GM11168 (cell line): ENCODE measurements around the gene MYO5C.

ENCODE experiments used
- in situ Hi-C: fragments of 300-500 bp; cut with MboI; formaldehyde crosslinking; loops from one replicate; pipeline ENCODE4 v1.12.0; 2022; ENCODE audit warnings: low sequenced_read_pairs; ENCODE audit not compliant: unreplicated experiment

MYO5C gene

DNA sequence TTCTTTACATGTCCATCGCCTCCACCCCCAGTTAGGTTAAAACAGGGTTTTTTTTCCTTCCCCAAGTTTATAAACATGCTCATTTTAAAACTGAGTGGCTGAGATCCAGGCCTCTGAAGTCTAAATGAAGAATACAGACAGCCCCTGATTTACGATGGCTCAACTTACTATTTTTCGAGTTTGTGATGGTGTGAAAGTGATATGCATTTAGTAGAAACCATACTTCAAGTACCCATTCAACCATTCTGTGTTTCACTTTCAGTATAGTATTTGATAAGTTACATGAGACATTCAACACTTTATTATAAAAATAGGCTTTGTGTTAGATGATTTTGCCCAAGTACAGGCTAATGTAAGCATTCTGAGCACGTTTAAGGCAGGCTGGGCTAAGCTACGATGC is 73.9 kb downstream of the MYO5C start:
- in situ Hi-C loops: no loop called here

DNA sequence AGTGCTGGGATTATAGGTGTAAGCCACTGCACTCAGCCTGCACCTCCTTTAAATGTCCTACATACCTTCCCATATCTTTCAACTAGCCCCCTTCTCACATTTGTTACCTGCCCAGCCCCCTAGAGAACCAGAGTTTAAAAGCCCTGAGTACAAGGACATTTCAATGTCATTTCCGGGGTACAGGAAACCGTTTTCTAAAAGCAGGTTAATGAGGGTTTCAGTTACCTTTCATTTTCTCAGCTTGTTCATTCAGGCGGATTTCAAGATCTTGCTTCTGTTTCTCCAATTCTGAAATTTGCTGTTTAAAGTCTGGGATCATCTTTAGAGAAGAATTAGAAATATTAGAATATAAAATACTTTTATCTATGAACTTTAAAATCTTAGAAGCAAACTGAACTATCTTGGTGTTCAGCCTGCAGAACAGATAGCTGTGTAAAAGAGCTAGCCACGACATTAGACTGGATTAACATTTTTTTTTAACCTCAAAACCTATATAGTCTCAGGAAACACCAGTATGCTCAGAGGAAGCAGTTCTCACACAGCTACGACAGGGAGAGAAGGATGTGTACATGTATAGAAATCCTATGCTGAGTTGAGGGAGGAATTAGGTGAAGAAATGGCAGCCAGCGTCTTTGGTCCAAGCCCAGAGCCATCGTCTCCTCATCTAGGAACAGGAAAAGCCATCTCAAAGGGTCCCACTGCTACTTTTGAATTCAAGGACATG is 74.5 kb downstream of the MYO5C start:
- in situ Hi-C loops: no loop called here

DNA sequence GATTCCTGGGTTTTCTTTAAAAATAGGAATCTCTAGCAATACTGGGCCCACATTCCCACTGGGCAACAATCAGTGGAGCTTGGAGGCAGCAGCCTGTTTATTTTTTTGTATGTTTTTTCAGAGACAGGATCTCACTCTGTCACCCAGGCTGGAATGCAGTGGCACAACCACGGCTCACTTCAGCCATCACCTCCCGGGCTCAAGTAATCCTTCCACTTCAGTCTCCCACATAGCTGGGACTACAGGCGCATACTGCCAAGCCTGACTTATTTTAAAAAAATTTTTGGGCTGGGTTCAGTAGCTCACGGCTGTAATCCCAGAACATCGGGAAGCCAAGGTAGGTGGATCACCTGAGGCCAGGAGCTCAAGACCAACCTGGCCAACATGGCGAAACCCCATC is 75.4 kb downstream of the MYO5C start:
- in situ Hi-C loops: no loop called here

DNA sequence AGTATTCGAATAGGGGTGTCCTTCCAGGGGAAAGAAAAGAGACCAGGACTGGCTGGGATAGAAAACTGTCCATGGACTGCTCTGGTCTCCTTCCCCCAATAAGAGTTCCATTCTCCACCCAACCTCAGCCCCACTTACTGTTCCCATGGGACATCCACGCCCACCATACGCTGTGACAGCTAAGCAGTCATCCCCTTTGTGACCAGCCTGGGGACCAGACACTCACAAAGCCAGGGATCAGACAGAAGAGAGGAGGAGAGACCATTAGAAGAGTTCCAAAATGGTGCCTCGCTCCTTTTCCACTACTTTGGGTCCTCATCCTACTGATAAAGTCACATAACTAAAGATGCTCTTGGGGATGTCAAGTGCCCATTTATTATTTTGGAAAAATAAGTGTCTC is 76.8 kb downstream of the MYO5C start:
- in situ Hi-C loops: no loop called here

DNA sequence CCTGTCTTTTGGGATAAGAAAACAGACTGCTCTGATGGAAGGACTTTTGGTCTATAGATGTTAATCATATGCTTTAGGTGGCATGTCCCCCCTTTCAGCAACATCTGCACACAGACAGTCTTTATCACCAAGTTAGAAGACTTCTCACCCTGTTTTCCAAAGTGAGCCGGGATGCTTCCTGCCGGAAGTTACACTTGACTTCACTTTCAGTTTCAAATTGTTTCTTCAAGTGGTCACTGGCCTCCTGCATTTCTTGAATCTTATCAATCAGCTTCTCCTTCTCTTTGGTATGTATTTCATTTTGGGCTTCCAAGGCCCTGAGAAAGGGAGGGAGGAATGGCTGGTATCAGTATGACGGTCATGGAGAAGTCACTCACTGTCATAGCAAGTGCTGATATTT is 77.2 kb downstream of the MYO5C start:
- in situ Hi-C loops: no loop called here

DNA sequence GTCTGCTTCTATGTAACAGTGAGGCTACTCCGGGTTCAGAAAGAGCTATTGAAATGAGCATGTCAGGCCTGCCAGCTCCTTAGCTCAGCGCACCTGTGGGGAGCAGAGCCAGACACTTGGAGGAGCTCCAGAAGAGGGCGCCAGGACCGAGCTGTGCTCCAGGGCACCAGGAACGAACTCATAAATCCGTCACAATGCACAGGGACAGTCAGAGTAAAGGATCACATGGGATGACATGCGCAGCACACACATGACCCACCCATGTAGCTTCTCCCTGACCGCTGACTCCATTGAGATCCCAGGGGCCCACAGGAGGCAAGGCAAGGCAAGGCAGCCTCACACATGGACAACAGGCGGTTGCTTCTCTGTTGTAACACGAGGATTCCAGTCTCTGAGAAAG is 78.4 kb downstream of the MYO5C start:
- in situ Hi-C loops: no loop called here

DNA sequence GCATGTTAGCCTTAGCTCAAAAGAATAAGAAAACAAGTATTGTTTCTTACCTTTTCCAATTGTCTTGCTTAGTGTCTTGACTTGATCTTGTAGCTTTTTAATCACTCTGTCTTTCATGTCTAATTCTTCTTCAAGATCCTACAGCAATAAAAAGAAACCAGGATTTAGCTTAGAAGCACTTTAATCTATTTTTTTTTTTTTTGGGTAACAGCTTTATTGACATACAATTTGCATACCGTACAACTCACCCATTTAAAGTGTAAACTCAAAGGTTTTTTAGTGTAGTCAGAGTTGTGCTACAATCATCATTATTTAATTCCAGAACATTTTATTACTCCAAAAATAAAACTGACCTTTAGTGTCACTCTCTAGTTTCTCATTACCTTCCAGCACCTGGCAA is 81.1 kb downstream of the MYO5C start:
- in situ Hi-C loops: no loop called here

DNA sequence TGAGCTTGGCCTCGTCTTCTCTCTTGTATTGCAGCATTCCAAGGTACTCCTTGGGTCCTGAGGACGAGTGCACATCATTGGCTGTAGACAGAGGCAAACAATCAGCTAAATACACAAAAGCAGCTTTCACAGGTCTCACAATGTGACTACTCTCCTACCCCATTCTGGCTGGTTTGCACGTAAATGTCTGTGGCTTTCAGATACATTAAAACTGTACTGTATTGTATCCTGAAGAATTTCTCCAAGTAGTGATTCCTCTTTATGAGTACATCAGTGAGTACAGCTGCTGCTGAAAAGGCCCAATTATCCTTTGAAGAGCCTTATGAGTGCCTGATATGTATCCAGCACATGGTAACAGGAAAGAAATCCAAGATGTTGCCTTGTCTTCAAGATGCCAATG is 82.4 kb downstream of the MYO5C start:
- in situ Hi-C loops: no loop called here

DNA sequence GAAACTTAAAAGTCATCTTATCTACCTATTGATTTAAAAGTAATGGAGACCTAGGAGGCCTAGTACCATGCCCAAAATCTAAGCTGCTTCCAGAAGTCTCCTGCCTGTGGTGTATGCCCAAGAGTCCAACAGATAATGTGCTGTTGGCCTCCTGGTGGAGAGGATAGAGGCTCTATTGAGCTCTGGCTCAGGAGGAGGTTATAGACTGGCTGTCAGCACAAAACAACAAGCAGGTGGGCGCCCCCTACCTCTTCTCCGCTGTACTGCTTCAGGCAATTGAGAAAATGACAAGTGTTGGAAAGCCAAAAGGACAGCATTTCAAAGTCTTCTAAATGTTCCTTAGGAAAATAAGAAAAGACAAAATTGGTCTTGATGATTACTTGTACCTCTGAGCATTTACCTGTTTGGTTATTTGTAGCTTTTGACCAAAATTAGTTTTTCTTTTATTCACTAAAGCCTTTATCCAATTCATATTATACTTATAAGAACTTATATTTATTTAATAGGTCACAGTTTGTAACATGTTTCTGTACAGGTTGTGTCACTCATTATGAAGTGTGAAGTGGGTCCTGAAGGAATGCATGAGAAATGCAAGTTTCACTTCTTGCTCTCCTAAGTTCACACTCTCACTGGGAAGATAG is 87.2 kb downstream of the MYO5C start:
- in situ Hi-C loops: no loop called here

DNA sequence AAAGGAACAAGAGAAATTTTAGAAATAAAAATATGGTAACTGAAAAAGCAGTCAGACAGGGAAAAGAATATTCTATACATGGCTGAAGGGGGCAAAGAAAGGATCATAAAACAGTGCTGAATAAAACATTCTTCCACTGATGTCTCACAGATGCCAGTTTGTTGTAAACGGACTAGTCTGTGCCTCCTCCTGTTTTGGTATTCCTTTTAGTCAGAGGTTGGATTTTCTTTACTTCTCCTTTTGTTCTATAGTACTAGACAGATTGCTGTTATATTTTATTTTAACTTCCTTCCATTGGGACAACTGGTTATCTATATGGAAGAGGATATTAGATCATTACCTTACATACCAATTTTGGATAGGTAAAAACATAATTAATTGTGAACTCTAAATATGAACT is 88.4 kb downstream of the MYO5C start:
- in situ Hi-C loops: no loop called here

DNA sequence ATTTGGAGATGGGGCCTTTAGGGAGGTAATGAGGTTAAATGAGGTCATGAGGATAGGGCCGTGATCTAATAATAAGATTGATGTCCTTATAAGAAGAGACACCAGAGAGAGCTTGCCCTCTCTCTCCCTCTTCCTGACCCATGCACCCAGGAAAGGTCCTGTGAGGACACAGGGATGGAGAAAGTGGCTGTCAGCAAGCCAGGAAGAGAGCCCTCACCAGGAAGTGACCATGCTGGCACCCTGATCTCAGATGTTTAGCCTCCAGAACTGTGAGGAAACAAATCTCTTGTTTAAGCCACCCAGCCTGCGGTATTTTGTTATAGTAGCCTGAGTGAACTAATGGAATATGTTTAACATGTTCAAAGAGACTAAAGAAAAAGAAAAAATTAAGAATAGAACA is 89.2 kb downstream of the MYO5C start:
- in situ Hi-C loops: no loop called here

DNA sequence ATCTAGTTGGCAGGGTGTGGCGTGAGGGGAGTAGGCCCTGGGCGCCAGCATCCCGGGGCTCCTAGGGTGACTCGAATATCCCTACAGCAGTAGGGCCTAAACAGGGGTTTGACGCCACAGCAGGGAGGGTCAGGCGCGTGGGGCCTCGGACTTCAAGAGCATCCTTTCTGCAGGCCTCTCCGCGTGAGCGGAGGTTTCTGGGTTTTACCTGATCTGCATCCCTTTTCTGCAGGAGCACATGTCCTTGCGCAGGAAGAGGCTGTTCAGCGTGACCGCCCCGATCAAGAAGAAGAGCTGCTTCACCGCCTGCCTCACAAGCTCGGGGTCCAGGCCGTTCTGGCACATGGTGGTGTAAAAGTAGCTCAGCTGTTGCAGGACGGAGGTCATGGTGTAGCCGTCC is 90.9 kb downstream of the MYO5C start:
- in situ Hi-C loops: no loop called here

DNA sequence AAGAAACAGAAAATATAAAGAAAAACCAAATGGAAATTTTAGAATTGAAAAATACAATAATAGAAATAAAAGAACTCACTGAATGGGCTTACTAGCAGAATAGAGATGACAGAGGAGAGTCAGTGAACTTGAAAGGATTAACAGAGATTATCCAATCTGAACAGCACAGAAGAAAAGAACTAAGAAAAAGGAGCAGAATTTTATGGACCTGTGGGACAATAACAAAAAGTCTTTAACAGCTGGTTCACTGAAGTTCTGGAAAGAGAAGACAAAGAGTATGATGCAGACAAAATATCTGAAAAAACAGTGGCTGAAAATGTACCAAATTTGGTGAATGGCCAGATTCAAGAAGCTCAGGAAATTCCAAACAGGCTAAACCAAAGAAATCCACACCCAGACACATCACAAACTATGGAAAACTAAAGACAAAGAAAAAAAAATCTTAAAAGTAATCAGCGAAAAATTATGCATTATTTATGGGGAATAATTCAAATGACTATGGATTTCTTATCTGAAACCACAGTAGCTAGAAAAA is 94.7 kb downstream of the MYO5C start:
- in situ Hi-C loops: no loop called here

DNA sequence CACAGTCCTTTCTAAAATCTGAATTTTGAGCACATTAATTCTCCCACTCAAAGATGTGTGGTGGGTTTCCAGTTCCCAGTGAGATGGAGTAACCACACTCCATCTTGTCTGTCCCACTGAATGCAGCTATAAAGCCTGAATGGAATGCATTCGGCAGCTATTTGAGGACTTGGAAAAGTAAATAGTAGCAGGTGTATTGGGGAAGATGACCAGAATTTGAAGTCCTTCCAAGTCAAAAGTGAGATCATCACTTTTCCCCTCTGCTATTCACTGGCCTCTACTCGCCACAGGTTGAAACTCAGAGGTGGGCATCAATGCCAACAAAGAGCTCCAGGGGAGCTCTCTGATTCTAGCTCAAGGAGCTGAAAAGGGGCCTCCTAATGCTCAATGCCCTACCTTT is 96.3 kb downstream of the MYO5C start:
- in situ Hi-C loops: no loop called here

DNA sequence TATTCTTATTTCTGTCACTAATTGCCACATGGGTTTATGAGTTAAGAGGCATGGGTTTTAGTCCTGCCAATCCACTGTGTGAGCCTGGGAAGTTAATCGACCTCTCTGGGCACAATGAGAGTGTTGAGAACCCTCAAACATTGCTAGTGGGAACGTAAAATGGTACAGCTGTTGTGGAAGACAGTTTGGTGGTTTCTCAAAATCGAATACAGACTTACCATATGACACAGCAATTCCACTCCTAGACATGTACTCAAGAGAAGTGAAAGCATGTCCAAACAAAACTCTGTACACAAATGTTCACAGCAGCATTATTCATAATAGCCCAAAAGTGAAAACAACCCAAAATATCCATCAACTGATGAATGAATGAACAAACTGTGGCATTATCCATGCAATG is 98.7 kb downstream of the MYO5C start:
- in situ Hi-C loops: no loop called here

DNA sequence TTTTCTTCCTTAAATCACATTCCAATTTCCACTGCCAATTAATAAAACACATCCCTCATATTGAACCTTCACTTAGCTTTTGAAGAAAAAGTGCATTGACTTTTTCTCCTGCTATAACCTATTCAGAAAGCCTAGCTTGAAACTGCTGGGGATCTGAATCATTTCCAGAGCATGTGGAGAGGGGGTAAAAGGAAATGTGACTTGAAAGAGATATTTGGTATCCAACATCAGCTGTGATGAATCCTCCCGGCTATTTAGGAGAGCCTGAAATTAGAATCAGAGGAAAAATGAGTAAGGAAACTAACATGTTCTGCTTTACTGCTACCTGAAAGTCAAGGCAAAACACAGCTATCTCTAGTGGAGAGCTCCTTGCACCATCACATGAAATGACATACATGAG is 101.8 kb downstream of the MYO5C start:
- in situ Hi-C loops: no loop called here

DNA sequence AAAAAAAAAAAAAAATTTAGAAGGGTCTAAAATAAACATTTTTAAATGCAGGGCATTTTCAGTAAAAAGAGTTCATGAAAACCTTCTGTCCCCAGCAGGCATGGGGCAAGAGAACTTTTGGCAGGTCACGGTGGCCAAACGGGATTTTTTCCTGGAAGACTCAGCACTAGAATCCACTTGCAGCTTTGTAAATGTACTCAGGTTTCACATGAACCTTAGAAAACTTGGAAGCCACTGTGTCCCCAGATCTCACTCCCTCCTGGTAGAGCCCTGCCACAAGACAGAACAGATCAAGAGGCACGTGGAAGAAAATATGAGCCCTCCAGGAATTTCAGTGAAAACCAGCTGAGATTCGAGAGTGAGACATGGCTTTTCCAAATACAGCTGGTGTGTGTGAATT is 102.3 kb downstream of the MYO5C start:
- in situ Hi-C loops: no loop called here

DNA sequence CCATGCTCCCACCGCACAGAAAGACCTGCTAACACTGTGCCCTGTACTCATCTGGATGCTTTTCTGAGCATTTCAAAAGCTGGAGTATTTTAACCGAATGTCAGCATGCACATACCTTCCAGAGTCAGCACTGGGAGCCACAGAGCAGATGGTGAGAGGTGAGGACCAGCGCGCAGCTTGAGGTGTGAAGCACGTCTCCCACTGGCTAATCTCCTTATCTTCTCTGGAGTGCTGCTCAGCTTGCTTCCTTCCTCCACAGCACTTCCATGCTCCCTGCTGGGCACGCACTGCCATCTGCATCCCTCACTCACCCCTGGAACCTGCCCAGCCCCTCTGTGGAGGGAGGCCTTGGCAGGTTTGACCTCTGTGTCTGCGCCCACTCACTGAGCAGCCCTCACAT is 104.4 kb downstream of the MYO5C start, which contains the start of gene GNB5:
TSS of gene GNB5 (minus strand) at position 186 of the 400 bp plus-strand sequence. CDS start 6,716 bp downstream, outside the sequence.
- in situ Hi-C loops: no loop called here

DNA sequence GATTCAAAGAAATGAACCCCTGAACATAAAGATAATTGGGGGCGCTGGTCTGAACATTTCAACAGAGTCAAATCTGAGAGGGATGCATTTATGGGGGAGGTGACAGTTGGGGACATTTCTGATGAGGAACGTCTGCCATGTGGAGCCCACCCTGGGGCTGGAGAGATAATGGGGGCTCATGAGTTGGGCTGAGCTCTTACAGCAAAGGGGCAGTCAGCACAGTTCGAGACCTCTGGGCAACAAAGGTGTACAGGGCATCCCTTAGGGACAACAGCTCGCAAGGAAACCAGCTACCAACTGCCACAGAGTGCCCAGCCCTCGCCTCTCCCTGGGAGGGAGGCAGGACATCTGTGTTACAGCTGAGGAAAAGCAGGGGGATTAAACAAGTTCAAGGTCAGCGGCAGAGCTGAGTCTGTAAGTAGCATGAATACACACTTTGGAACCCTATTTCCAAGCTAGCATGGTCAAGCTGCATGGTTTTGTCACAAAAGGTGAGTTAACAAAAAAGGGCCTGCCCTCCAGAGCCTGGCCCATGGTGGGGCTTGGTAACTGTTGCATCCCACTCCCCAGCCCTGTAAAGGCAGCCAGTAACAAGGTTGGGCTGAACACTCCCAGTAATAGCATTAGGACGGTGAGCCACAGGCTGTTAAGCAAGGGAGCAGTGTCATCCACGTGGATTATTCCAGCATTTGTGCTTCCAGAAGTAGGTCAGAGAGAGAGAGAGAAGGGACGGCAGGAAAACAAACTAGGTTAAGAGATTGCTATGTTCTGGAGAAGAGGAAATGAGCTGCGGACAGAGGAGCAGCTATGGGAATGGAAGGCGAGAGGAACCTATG is 108.7 kb downstream of the MYO5C start:
- in situ Hi-C loops: no loop called here

DNA sequence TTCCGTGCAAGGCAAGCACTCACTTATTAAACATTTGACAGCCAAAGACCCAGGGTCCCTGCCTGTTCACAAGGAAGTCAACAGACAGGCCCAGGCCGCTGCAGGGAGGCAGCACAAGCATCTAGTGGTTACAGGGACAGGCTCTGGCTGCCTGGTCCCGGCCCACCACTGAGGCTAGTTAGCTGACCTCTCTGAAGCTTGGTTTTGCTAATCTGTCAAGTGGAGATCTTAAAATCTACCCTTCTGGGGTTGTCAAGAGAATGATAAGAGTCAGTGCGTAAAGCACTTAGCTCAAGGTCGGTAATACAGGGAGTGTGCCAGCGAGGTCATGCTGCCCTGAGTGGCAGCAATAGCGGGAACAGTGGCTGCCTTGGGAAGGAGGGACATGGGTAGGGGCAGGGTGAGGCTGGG is 110.4 kb downstream of the MYO5C start:
- in situ Hi-C loops: no loop called here

DNA sequence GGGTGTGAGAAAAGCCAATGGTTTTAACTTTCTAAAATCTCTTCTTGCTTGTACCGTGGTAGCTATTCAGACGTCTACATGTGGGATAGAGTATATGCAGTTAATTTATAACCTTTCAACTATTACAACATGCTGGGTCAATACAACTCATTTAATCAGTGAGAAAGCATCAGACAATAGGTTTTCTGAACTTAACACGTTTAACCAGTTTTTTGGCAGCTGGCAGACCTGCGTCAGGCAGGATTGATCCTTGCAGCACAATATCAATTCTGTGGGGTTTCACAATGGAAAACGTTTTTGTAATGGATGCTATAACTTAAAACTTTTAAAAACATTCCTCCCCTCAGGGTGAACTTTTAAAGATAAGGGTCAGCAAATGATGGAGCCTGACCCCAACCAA is 110.9 kb downstream of the MYO5C start:
- in situ Hi-C loops: no loop called here
